Progenitor cell of endocrine pancreas (in vitro differentiated cells): ENCODE results near the gene EGFL8. TPM values are rescaled to one million over a fixed set of nuclear protein-coding genes. Genes with fewer than 3 reads are reported as not detected.

ENCODE experiments used
- DNase-seq: peaks from one replicate; pipeline ENCODE4 v3.0.0; 2021; ENCODE audit warnings: low spot score; ENCODE audit not compliant: unreplicated experiment
- H3K27ac Mint-ChIP-seq: 2 replicates; pipeline ENCODE4 v1.8.0; 2021; ENCODE audit warnings: mild to moderate bottlenecking, moderate library complexity, mixed read lengths
- H3K27me3 Mint-ChIP-seq: 2 replicates; pipeline ENCODE4 v1.8.0; 2021; ENCODE audit warnings: mixed read lengths
- H3K36me3 Mint-ChIP-seq: 2 replicates; pipeline ENCODE4 v1.8.0; 2022; ENCODE audit warnings: mixed read lengths; ENCODE audit not compliant: insufficient read depth
- H3K4me1 Mint-ChIP-seq: 2 replicates; pipeline ENCODE4 v1.8.0; 2021; ENCODE audit warnings: low read depth, mixed read lengths
- H3K4me3 Mint-ChIP-seq: 2 replicates; pipeline ENCODE4 v1.8.0; 2021; ENCODE audit warnings: low read depth, mild to moderate bottlenecking, moderate library complexity, mixed read lengths
- H3K9me3 Mint-ChIP-seq: 2 replicates; pipeline ENCODE4 v1.8.0; 2021; ENCODE audit warnings: low read depth, mixed read lengths
- CTCF ChIP-seq: fragments of 200-600 bp; sonication (generic); IDR thresholded peaks from one replicate; pipeline ENCODE4 v1.5.0; 2021; ENCODE audit warnings: antibody characterized with exemption, mild to moderate bottlenecking; ENCODE audit not compliant: unreplicated experiment
- total RNA-seq: library from RNA; stranded (reverse); gene quantifications from 2 replicates; pipeline ENCODE4 v1.2.1, GENCODE V29; 2021

EGFL8 gene
- total RNA-seq, 1 donor from 2014 or later, result 83.1 TPM

- no peak for TF ChIP-seq CTCF
- Mint-ChIP-seq H3K4me1 (peaks cover 12% of the 10 kb centered on the region), H3K36me3 (no peaks in the 10 kb centered on the region), H3K4me3 (no peak overlapping the region), H3K9me3 (no peaks in the 10 kb centered on the region), H3K27ac (no peak overlapping the region), H3K27me3 (peaks cover 3% of the 10 kb centered on the region)
- no peak for DNase-seq
These were observed 34.5 kb downstream of the EGFL8 start for GRCh38 chr6:32198866-32199265.

GRCh38 chr6:32200711-32201475, 36.5 kb downstream of the EGFL8 start:
- Mint-ChIP-seq H3K4me1 (peaks cover 5% of the 10 kb centered on the region), H3K27ac (no peak overlapping the region)
- TF ChIP-seq CTCF, result no peak

GRCh38 chr6:32202186-32202585, 37.8 kb downstream of the EGFL8 start:
- H3K4me3 Mint-ChIP-seq, result no peak overlapping the region

More at GRCh38 chr6:32200711-32201475, 36.5 kb downstream of the EGFL8 start:
- Mint-ChIP-seq H3K36me3 (no peaks in the 10 kb centered on the region), H3K27me3 (peaks cover 11% of the 10 kb centered on the region), H3K4me3 (no peak overlapping the region), H3K9me3 (no peaks in the 10 kb centered on the region)
- DNase-seq, result no peak

GRCh38 chr6:32203426-32204267, 39.3 kb downstream of the EGFL8 start:
- no peak for DNase-seq
- Mint-ChIP-seq H3K36me3 (no peaks in the 10 kb centered on the region), H3K4me3 (no peak overlapping the region), H3K27me3 (peaks cover 11% of the 10 kb centered on the region), H3K27ac (no peak overlapping the region), H3K4me1 (no peaks in the 10 kb centered on the region), H3K9me3 (peaks cover 7% of the 10 kb centered on the region)
- no peak for TF ChIP-seq CTCF

More at GRCh38 chr6:32202186-32202585, 37.8 kb downstream of the EGFL8 start:
- Mint-ChIP-seq H3K27ac (no peak overlapping the region), H3K4me1 (no peaks in the 10 kb centered on the region), H3K9me3 (peaks cover 7% of the 10 kb centered on the region), H3K27me3 (peaks cover 11% of the 10 kb centered on the region), H3K36me3 (no peaks in the 10 kb centered on the region)
- no peak for DNase-seq
- no peak for TF ChIP-seq CTCF

- H3K27ac Mint-ChIP-seq, result no peak overlapping the region
- H3K4me1 Mint-ChIP-seq, result no peaks in the 10 kb centered on the region
- no peak overlapping the region for H3K4me3 Mint-ChIP-seq
- H3K36me3 Mint-ChIP-seq, result no peaks in the 10 kb centered on the region
- TF ChIP-seq CTCF, result no peak
- DNase-seq, result no peak
- peaks cover 7% of the 10 kb centered on the region for H3K9me3 Mint-ChIP-seq
- peaks cover 11% of the 10 kb centered on the region for H3K27me3 Mint-ChIP-seq
These were observed 39.9 kb downstream of the EGFL8 start for GRCh38 chr6:32204268-32204715.
